Esophagus squamous epithelium (tissue), 5 donors: ENCODE measurements around the gene ARHGAP26. TPM values are rescaled to one million over a fixed set of nuclear protein-coding genes. Genes with fewer than 3 reads are reported as not detected.

Experiments used
- DNase-seq: peaks from one replicate; lab custom pipeline; 2025; lab: John Stamatoyannopoulos, UW
- H3K27ac ChIP-seq, 4 donors: fragments of 200-600 bp; sonication (generic); one replicate each; pipeline ENCODE4 v1.5.1; 2016 to 2019; ENCODE audit warnings: mild to moderate bottlenecking in 1 of 4
- H3K27me3 ChIP-seq, 4 donors: fragments of 200-600 bp; sonication (generic); 1 replicate in 3 of 4; 2 replicates in 1 of 4; pipeline versions ENCODE4 v1.5.1 to v1.6.0; 2017 to 2021; ENCODE audit warnings: antibody characterized with exemption in 1 of 4
- H3K36me3 ChIP-seq, 3 donors: fragments of 200-600 bp; sonication (generic); one replicate each; pipeline ENCODE4 v1.5.1; 2016 to 2019
- H3K4me1 ChIP-seq, 3 donors: fragments of 200-600 bp; sonication (generic); one replicate each; pipeline ENCODE4 v1.5.1; 2017 to 2019
- H3K4me3 ChIP-seq, 4 donors: fragments of 200-600 bp; sonication (generic); 1 replicate in 3 of 4; 2 replicates in 1 of 4; pipeline ENCODE4 v1.5.1; 2016 to 2019; ENCODE audit warnings: mild to moderate bottlenecking in 2 of 4, moderate library complexity in 1 of 4
- H3K9me3 ChIP-seq, 3 donors: fragments of 200-600 bp; sonication (generic); one replicate each; pipeline ENCODE4 v1.5.1; 2016 to 2019
- POLR2A ChIP-seq, 4 donors: fragments of 450-650 bp; IDR thresholded peaks; one replicate each; pipeline ENCODE4 v1.6.1; 2017; ENCODE audit warnings: antibody characterized with exemption in 4 of 4, mild to moderate bottlenecking in 4 of 4, moderate library complexity in 3 of 4
- WGBS, 2 donors: methylation state at CpG; one replicate each; pipeline ENCODE4 v1.1.5; 2018; 5-methylcytosine and 5-hydroxymethylcytosine counted together
- intact Hi-C: fragments of 100-400 bp; cut with DNase I; formaldehyde crosslinking; loops from one replicate; pipeline ENCODE4 v1.15.0; 2022
- total RNA-seq, 4 donors: library from RNA; depleted of rRNA; stranded (reverse); fragments of >200 nt; gene quantifications; one replicate each; pipeline ENCODE4 v1.1.0, GENCODE V29; 2016
- TF ChIP-seq, protein P1 (sequence below), 6 experiments: fragments of 450-650 bp in 4 of 6; fragments of 200-600 bp in 2 of 6; sonication (generic) in 2 of 6; IDR thresholded peaks; one replicate each; pipeline ENCODE4 v1.5.1; 2016 to 2019; ENCODE audit warnings: antibody characterized with exemption in 6 of 6, mild to moderate bottlenecking in 4 of 6, moderate library complexity in 4 of 6
- donor health status: DM: yes; HTN: yes; CAD: no.

The ARHGAP26 gene
- total RNA-seq, 4 donors from 2014 or later, result 4.4 to 18.7 (median 15.4) TPM

- no peak for DNase-seq
- WGBS, 2 donors, result 94 to 97% methylated on average over 5 of the region's 5 CpGs
- Histone ChIP-seq H3K36me3 (no peaks in the 10 kb centered on the region), H3K27me3 (no peaks in the 10 kb centered on the region), H3K27ac (no peak overlapping the region), H3K9me3 (peaks cover 0 to 11% (median 4%) of the 10 kb centered on the region in 3 donors), H3K4me3 (no peak overlapping the region), H3K4me1 (peaks cover 0 to 13% (median 5%) of the 10 kb centered on the region in 3 donors)
- intact Hi-C loops, result no loop called here
- TF ChIP-seq, protein P1, sequence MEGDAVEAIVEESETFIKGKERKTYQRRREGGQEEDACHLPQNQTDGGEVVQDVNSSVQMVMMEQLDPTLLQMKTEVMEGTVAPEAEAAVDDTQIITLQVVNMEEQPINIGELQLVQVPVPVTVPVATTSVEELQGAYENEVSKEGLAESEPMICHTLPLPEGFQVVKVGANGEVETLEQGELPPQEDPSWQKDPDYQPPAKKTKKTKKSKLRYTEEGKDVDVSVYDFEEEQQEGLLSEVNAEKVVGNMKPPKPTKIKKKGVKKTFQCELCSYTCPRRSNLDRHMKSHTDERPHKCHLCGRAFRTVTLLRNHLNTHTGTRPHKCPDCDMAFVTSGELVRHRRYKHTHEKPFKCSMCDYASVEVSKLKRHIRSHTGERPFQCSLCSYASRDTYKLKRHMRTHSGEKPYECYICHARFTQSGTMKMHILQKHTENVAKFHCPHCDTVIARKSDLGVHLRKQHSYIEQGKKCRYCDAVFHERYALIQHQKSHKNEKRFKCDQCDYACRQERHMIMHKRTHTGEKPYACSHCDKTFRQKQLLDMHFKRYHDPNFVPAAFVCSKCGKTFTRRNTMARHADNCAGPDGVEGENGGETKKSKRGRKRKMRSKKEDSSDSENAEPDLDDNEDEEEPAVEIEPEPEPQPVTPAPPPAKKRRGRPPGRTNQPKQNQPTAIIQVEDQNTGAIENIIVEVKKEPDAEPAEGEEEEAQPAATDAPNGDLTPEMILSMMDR (IDR thresholded peaks at IDR 0.05), result no peak
- no peak for TF ChIP-seq POLR2A (IDR thresholded peaks at IDR 0.05)
Observed at GRCh38 chr5:143194713-143195112, 424.5 kb downstream of the ARHGAP26 start.

DNA sequence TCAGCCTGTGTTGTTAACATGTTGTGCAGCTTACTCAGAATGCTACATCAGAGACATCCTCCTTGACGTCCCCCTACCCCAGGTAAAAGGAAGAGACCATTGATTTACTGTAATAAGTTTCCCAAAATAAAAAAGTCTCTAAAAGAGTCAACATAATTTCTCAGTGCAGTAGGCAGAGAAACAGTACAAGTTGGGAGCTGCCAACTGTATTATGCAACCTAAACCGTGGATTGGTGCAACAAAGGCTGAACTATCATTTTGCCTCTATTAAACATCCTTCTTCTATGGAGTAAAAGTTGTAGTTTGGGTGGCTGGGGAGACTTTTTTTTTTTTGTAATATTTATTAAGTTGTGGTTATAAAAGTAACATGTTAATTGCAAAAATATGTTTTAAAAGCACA is 425.3 kb downstream of the ARHGAP26 start:
- no peaks in the 10 kb centered on the region for H3K27me3 ChIP-seq
- 22 to 27% methylated on average over 2 of the region's 2 CpGs for WGBS, 2 donors
- no peak for DNase-seq
- intact Hi-C loops, result no loop called here
- peaks cover 0 to 4% (median 3%) of the 10 kb centered on the region in 3 donors for H3K9me3 ChIP-seq
- no peak overlapping the region for H3K4me3 ChIP-seq
- no peak overlapping the region for H3K27ac ChIP-seq
- H3K36me3 ChIP-seq, result no peaks in the 10 kb centered on the region
- H3K4me1 ChIP-seq, result peaks cover 0 to 15% (median 5%) of the 10 kb centered on the region in 3 donors
- no peak for TF ChIP-seq POLR2A (IDR thresholded peaks at IDR 0.05)
- TF ChIP-seq, protein P1 (IDR thresholded peaks at IDR 0.05), result no peak

GRCh38 chr5:143196601-143197259 is 426.6 kb downstream of the ARHGAP26 start:
- Histone ChIP-seq H3K4me3 (no peak overlapping the region), H3K9me3 (peaks cover 0 to 4% (median 0%) of the 10 kb centered on the region in 3 donors), H3K27me3 (no peaks in the 10 kb centered on the region), H3K4me1 (peaks cover 0 to 25% (median 8%) of the 10 kb centered on the region in 3 donors), H3K27ac (no peak overlapping the region), H3K36me3 (no peaks in the 10 kb centered on the region)
- WGBS, 2 donors, result 66 to 85% methylated on average over 3 of the region's 3 CpGs
- DNase-seq, result no peak
- TF ChIP-seq, protein P1 (IDR thresholded peaks at IDR 0.05), result no peak
- TF ChIP-seq POLR2A (IDR thresholded peaks at IDR 0.05), result no peak
- intact Hi-C loops, result no loop called here

GRCh38 chr5:143197260-143197656 is 427.1 kb downstream of the ARHGAP26 start:
- DNase-seq, result no peak
- Histone ChIP-seq H3K9me3 (peaks cover 0 to 4% (median 0%) of the 10 kb centered on the region in 3 donors), H3K4me1 (peaks cover 0 to 25% (median 8%) of the 10 kb centered on the region in 3 donors), H3K36me3 (no peaks in the 10 kb centered on the region), H3K4me3 (no peak overlapping the region), H3K27me3 (no peaks in the 10 kb centered on the region), H3K27ac (no peak overlapping the region)
- TF ChIP-seq, protein P1 (IDR thresholded peaks at IDR 0.05), result no peak
- TF ChIP-seq POLR2A (IDR thresholded peaks at IDR 0.05), result no peak
- intact Hi-C loops, result no loop called here

- TF ChIP-seq, protein P1 (IDR thresholded peaks at IDR 0.05), result no peak
- TF ChIP-seq POLR2A (IDR thresholded peaks at IDR 0.05), result no peak
- intact Hi-C loops, result no loop called here
- Histone ChIP-seq H3K27ac (no peak overlapping the region), H3K9me3 (peaks cover 0 to 4% (median 0%) of the 10 kb centered on the region in 3 donors), H3K4me3 (no peak overlapping the region), H3K27me3 (no peaks in the 10 kb centered on the region), H3K36me3 (no peaks in the 10 kb centered on the region), H3K4me1 (peaks cover 0 to 25% (median 8%) of the 10 kb centered on the region in 3 donors)
- WGBS, 2 donors, result 83 to 85% methylated on average over 4 of the region's 4 CpGs
- DNase-seq, result no peak
Observed at GRCh38 chr5:143198332-143198731, 428.2 kb downstream of the ARHGAP26 start.
